ENCODE measurements around the gene STEAP4. TPM values are rescaled to one million over a fixed set of nuclear protein-coding genes. Genes with fewer than 3 reads are reported as not detected.

STEAP4 gene
- total and polyA plus RNA-seq, 7 experiments from 2014 or later: 0.45 to 6.2 TPM; not detected in 5

DNA sequence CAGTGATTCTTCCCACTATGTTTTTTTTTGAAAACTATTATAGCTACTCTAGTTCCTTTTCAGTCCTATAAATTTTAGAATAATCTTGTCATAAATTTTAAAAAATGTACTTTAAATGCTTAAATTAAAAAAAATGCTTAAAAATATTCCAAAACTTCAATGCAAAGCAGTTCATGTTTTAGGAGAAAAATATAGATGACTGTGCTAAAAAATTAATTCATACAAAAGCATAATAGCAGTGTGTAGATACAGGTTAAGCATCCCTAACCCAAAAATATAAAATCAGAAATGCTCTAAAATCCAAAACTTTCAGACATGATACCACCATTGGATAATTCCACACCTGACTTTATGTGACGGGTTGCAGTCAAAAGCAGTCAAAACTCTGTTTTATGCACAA lies 12.8 kb downstream of the STEAP4 start:
- H3K27me3 ChIP-seq (ENCODE audit: control insufficient read depth in 2 of 2, insufficient read depth in 2 of 2, low read length in 2 of 2): peaks cover 0 to 4% of the 10 kb centered on the region in 2 donors
- Mint-ChIP-seq H3K27me3 (peaks cover 0 to 7% (median 0%) of the 10 kb centered on the region in 5 donors), H3K36me3 (no peaks in the 10 kb centered on the region), H3K4me1 (no peaks in the 10 kb centered on the region), H3K4me3 (no peak overlapping the region), H3K27ac (no peak overlapping the region), H3K9me3 (no peaks in the 10 kb centered on the region)
- no peak for ATAC-seq
- no peak for DNase-seq
- H3K4me1 ChIP-seq (ENCODE audit: control insufficient read depth in 2 of 2, insufficient read depth in 2 of 2, low read length in 2 of 2): no peaks in the 10 kb centered on the region
- H3K9me3 ChIP-seq (ENCODE audit: control insufficient read depth in 2 of 3, low read length in 3 of 3): no peaks in the 10 kb centered on the region
- no peaks in the 10 kb centered on the region for H3K36me3 ChIP-seq (ENCODE audit: control insufficient read depth in 2 of 3, insufficient read depth in 3 of 3, low read length in 3 of 3)
- CTCF ChIA-PET: no interaction called here
- intact Hi-C loops (cut with micrococcal nuclease): no loop called here
- H3K27ac ChIP-seq (ENCODE audit: low read depth, low read length): no peak overlapping the region
- H3K4me3 ChIP-seq (ENCODE audit: low read length): no peak overlapping the region
- POLR2A ChIA-PET: no interaction called here

DNA sequence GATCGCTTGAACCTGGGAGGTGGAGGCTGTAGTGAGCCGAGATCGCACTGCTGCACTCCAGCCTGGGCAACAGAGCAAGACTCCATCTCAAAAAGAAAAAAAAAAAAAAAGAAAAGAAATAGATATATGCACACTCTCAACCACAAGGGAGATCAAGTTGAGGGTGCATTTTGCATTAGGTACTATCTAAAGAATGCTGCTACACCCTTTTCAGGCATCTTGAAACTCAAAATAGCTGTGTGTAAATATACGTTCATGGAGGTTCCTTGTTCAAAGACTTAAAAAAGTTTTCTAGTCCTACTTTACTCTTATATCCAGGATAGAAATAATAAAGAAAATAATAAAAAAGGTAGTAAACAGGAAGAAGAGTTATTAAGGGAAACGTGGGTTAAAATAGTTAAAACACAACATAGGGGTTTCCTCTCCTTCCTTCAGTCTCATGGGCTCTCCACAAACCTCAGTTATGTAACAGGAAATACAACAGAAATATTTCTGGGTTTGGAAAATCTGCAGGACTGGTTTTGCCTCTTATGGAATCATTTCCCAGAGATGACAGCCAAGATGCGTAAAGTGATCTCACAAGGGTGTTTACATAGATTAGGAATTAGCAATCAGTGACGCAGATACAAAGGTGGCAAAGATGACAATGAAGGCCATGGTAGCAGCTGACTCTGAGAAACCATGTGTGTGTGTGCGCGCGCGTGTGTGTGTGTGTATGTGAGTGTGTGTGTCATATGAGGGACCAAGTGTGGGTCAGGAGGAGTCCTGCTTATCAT lies 15.1 kb downstream of the STEAP4 start:
- ChIA-PET POLR2A (no interaction called here), CTCF (no interaction called here)
- DNase-seq (no peak), ATAC-seq (no peak)
- peaks cover 0 to 11% (median 7%) of the 10 kb centered on the region in 5 donors for H3K27me3 Mint-ChIP-seq
- H3K4me1 Mint-ChIP-seq: no peaks in the 10 kb centered on the region
- H3K4me3 Mint-ChIP-seq: no peak overlapping the region
- Histone ChIP-seq H3K27me3 (ENCODE audit: control insufficient read depth in 2 of 2, insufficient read depth in 2 of 2, low read length in 2 of 2) (peaks cover 0 to 4% of the 10 kb centered on the region in 2 donors), H3K27ac (ENCODE audit: low read depth, low read length) (no peak overlapping the region), H3K36me3 (ENCODE audit: control insufficient read depth in 2 of 3, insufficient read depth in 3 of 3, low read length in 3 of 3) (no peaks in the 10 kb centered on the region), H3K4me3 (ENCODE audit: low read length) (no peak overlapping the region), H3K4me1 (ENCODE audit: control insufficient read depth in 2 of 2, insufficient read depth in 2 of 2, low read length in 2 of 2) (no peaks in the 10 kb centered on the region), H3K9me3 (ENCODE audit: control insufficient read depth in 2 of 3, low read length in 3 of 3) (no peaks in the 10 kb centered on the region)
- intact Hi-C loops (cut with micrococcal nuclease): no loop called here
- no peaks in the 10 kb centered on the region for H3K36me3 Mint-ChIP-seq
- peaks cover 0 to 2% (median 0%) of the 10 kb centered on the region in 11 donors for H3K9me3 Mint-ChIP-seq
- H3K27ac Mint-ChIP-seq: no peak overlapping the region

DNA sequence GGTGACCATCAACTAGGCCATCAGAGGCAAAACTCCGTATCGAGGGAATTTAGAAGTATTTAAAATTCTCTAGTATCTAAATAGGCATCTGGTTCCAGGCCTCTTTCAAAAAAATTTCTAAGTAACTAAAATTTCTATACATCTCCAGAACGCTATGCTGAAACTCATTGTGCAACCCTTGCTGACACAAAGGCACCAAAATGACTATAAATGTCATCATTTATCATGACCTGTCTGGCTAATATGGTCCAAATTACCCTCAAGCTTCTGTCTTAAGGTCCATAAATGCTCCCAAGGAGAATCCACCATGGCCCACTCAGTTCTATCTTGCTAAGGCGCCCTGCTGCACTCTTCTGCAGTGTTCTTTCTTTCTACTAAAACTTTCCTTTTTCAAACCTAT lies 16.2 kb downstream of the STEAP4 start:
- H3K36me3 ChIP-seq (ENCODE audit: control insufficient read depth in 2 of 3, insufficient read depth in 3 of 3, low read length in 3 of 3): no peaks in the 10 kb centered on the region
- ATAC-seq (no peak), DNase-seq (no peak)
- POLR2A ChIA-PET: no interaction called here
- no peaks in the 10 kb centered on the region for H3K4me1 ChIP-seq (ENCODE audit: control insufficient read depth in 2 of 2, insufficient read depth in 2 of 2, low read length in 2 of 2)
- no peak overlapping the region for H3K27ac ChIP-seq (ENCODE audit: low read depth, low read length)
- peaks cover 0 to 4% of the 10 kb centered on the region in 2 donors for H3K27me3 ChIP-seq (ENCODE audit: control insufficient read depth in 2 of 2, insufficient read depth in 2 of 2, low read length in 2 of 2)
- Mint-ChIP-seq H3K36me3 (no peaks in the 10 kb centered on the region), H3K27ac (no peak overlapping the region), H3K4me1 (no peaks in the 10 kb centered on the region), H3K27me3 (peaks cover 0 to 11% (median 8%) of the 10 kb centered on the region in 5 donors), H3K4me3 (no peak overlapping the region), H3K9me3 (peaks cover 0 to 2% (median 0%) of the 10 kb centered on the region in 11 donors)
- CTCF ChIA-PET: no interaction called here
- H3K9me3 ChIP-seq (ENCODE audit: control insufficient read depth in 2 of 3, low read length in 3 of 3): no peaks in the 10 kb centered on the region
- H3K4me3 ChIP-seq (ENCODE audit: low read length): no peak overlapping the region
- intact Hi-C loops (cut with micrococcal nuclease): no loop called here

DNA sequence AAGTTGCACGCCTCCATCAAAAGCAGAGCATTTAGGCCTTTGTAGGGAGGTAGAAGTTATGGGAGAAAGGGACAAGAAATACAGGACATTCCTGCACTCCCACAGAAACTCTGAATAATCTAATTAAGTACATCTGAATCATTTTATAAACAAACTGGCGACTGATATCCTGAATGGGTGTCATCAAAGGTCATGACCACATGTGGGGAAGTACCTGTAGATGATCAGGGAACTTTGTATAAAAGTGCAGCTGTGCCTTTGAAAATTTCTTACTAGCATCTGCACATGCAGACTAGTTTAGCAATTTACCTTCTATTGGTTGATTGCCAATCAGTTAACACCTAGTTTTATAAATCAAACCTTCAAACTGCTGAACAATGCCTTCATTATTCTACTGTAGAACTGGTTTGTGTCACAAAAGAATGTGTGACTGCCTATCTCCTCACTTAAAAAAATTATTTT lies 17.1 kb downstream of the STEAP4 start:
- Mint-ChIP-seq H3K27ac (no peak overlapping the region), H3K36me3 (no peaks in the 10 kb centered on the region), H3K4me3 (no peak overlapping the region), H3K4me1 (no peaks in the 10 kb centered on the region), H3K9me3 (peaks cover 0 to 2% (median 0%) of the 10 kb centered on the region in 11 donors), H3K27me3 (peaks cover 0 to 11% (median 9%) of the 10 kb centered on the region in 5 donors)
- POLR2A ChIA-PET: no interaction called here
- intact Hi-C loops (cut with micrococcal nuclease): no loop called here
- H3K27me3 ChIP-seq (ENCODE audit: control insufficient read depth in 2 of 2, insufficient read depth in 2 of 2, low read length in 2 of 2): peaks cover 0 to 4% of the 10 kb centered on the region in 2 donors
- no peak overlapping the region for H3K27ac ChIP-seq (ENCODE audit: low read depth, low read length)
- CTCF ChIA-PET: no interaction called here
- H3K4me3 ChIP-seq (ENCODE audit: low read length): no peak overlapping the region
- ATAC-seq (no peak), DNase-seq (no peak)
- H3K9me3 ChIP-seq (ENCODE audit: control insufficient read depth in 2 of 3, low read length in 3 of 3): no peaks in the 10 kb centered on the region
- H3K36me3 ChIP-seq (ENCODE audit: control insufficient read depth in 2 of 3, insufficient read depth in 3 of 3, low read length in 3 of 3): no peaks in the 10 kb centered on the region
- H3K4me1 ChIP-seq (ENCODE audit: control insufficient read depth in 2 of 2, insufficient read depth in 2 of 2, low read length in 2 of 2): no peaks in the 10 kb centered on the region

DNA sequence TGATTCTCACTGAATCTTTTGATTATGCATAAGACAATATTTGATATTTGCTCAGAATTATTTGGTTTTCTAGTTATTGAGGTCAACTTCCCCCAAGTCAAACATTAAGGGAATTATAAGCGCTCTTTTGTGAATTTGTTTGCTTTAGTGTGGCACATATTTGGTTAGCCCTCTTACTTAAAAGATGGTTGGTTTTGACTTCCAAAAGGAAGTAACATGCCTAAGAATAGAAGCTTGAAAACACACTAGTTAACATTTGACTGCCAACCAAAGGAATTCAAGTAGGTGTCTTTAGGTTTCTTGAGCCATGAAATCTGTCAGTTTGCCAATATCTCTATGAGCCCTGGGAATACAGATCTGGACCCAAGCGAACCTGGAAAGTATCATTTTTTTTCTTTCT lies 24.9 kb downstream of the STEAP4 start:
- Histone ChIP-seq H3K27ac (ENCODE audit: low read depth, low read length) (no peak overlapping the region), H3K27me3 (ENCODE audit: control insufficient read depth in 2 of 2, insufficient read depth in 2 of 2, low read length in 2 of 2) (no peaks in the 10 kb centered on the region), H3K9me3 (ENCODE audit: control insufficient read depth in 2 of 3, low read length in 3 of 3) (no peaks in the 10 kb centered on the region), H3K4me3 (ENCODE audit: low read length) (no peak overlapping the region), H3K36me3 (ENCODE audit: control insufficient read depth in 2 of 3, insufficient read depth in 3 of 3, low read length in 3 of 3) (no peaks in the 10 kb centered on the region), H3K4me1 (ENCODE audit: control insufficient read depth in 2 of 2, insufficient read depth in 2 of 2, low read length in 2 of 2) (no peaks in the 10 kb centered on the region)
- Mint-ChIP-seq H3K36me3 (no peaks in the 10 kb centered on the region), H3K4me3 (no peak overlapping the region), H3K27me3 (peaks cover 2 to 17% (median 14%) of the 10 kb centered on the region in 5 donors), H3K4me1 (no peaks in the 10 kb centered on the region), H3K9me3 (peaks cover 0 to 2% (median 0%) of the 10 kb centered on the region in 11 donors), H3K27ac (no peak overlapping the region)
- no peak for DNase-seq
- intact Hi-C loops (cut with micrococcal nuclease): no loop called here
- no peak for ATAC-seq
- ChIA-PET CTCF (no interaction called here), POLR2A (no interaction called here)

DNA sequence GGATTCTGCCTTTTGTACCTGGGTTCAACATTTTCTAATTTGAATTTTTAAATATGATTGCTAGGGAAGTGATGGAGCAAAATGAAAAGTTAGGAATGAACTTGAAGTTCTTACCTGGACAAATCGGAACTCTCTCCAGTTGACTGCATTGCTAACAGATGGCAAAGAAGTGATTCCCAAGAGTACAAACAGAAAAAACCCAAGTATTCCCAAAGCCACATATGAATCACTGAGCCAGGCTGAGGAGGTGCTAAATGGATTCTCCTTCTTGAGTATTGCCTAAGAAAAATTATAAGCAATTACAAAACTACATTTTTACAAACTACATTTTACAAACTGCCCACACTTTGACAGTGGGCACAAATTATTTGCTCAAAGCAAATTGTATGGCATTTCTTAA lies 25.9 kb downstream of the STEAP4 start:
- intact Hi-C loops (cut with micrococcal nuclease): no loop called here
- Mint-ChIP-seq H3K27ac (no peak overlapping the region), H3K9me3 (peaks cover 0 to 2% (median 0%) of the 10 kb centered on the region in 11 donors), H3K4me3 (no peak overlapping the region), H3K4me1 (no peaks in the 10 kb centered on the region), H3K36me3 (no peaks in the 10 kb centered on the region), H3K27me3 (peaks cover 2 to 26% (median 14%) of the 10 kb centered on the region in 5 donors)
- H3K4me3 ChIP-seq (ENCODE audit: low read length): no peak overlapping the region
- H3K9me3 ChIP-seq (ENCODE audit: control insufficient read depth in 2 of 3, low read length in 3 of 3): no peaks in the 10 kb centered on the region
- H3K27ac ChIP-seq (ENCODE audit: low read depth, low read length): no peak overlapping the region
- H3K27me3 ChIP-seq (ENCODE audit: control insufficient read depth in 2 of 2, insufficient read depth in 2 of 2, low read length in 2 of 2): no peaks in the 10 kb centered on the region
- no peaks in the 10 kb centered on the region for H3K36me3 ChIP-seq (ENCODE audit: control insufficient read depth in 2 of 3, insufficient read depth in 3 of 3, low read length in 3 of 3)
- no peak for ATAC-seq
- no peak for DNase-seq
- no peaks in the 10 kb centered on the region for H3K4me1 ChIP-seq (ENCODE audit: control insufficient read depth in 2 of 2, insufficient read depth in 2 of 2, low read length in 2 of 2)
- CTCF ChIA-PET: no interaction called here
- POLR2A ChIA-PET: no interaction called here

DNA sequence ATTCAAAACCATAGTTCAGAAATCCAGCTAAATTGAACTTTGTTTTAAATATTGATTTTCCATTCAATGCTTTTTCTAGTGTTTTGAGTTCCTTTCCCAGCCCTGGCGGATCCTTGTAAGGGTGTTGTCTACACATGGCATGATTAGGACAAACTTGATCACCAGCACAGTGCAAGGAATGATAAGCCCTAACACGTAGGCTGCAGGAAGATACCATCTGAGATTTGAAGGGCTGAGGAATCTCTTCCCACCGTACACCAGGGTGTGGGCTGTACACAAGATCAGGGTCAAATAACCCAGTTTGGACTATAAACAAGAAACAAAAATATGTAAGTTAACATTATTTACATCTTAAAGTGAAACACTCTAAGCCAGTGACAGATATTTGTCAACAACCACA lies 27.4 kb downstream of the STEAP4 start:
- Mint-ChIP-seq H3K9me3 (no peaks in the 10 kb centered on the region), H3K4me1 (no peaks in the 10 kb centered on the region), H3K4me3 (no peak overlapping the region), H3K27me3 (peaks cover 2 to 26% (median 14%) of the 10 kb centered on the region in 5 donors), H3K36me3 (no peaks in the 10 kb centered on the region), H3K27ac (no peak overlapping the region)
- Histone ChIP-seq H3K27me3 (ENCODE audit: control insufficient read depth in 2 of 2, insufficient read depth in 2 of 2, low read length in 2 of 2) (no peaks in the 10 kb centered on the region), H3K27ac (ENCODE audit: low read depth, low read length) (no peak overlapping the region), H3K9me3 (ENCODE audit: control insufficient read depth in 2 of 3, low read length in 3 of 3) (no peaks in the 10 kb centered on the region), H3K4me1 (ENCODE audit: control insufficient read depth in 2 of 2, insufficient read depth in 2 of 2, low read length in 2 of 2) (no peaks in the 10 kb centered on the region), H3K4me3 (ENCODE audit: low read length) (no peak overlapping the region), H3K36me3 (ENCODE audit: control insufficient read depth in 2 of 3, insufficient read depth in 3 of 3, low read length in 3 of 3) (no peaks in the 10 kb centered on the region)
- POLR2A ChIA-PET: no interaction called here
- DNase-seq (no peak), ATAC-seq (no peak)
- intact Hi-C loops (cut with micrococcal nuclease): no loop called here
- CTCF ChIA-PET: interaction anchor here (0.6 kb wide), 1 partner anchor 77 kb away, joined by 3 read pairs; no protein-coding TSS in a partner anchor

Measured in naive thymus-derived CD4-positive, alpha-beta T cell (primary cell).